ENCODE measurements around the gene ARHGAP6.

DNA sequence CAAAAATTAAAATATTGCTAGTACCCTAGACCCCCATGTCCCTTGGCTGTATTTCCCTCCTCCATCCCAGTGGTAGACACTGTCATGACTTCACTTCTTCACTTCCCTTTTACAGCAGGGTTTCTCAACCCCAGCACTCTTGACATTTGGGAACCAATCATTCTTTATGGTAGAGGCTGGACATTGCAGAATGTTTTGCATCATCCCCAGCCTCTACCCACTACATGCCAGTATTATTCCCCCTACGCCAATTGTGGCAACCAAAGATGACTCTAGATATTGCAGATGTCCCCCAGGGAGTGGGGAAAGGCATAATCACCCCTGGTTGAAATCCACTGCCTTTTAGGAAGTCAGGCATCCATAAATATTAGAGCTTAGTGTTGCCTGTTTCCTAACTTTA lies 233.9 kb downstream of the ARHGAP6 start:
- TF ChIP-seq, protein P1, sequence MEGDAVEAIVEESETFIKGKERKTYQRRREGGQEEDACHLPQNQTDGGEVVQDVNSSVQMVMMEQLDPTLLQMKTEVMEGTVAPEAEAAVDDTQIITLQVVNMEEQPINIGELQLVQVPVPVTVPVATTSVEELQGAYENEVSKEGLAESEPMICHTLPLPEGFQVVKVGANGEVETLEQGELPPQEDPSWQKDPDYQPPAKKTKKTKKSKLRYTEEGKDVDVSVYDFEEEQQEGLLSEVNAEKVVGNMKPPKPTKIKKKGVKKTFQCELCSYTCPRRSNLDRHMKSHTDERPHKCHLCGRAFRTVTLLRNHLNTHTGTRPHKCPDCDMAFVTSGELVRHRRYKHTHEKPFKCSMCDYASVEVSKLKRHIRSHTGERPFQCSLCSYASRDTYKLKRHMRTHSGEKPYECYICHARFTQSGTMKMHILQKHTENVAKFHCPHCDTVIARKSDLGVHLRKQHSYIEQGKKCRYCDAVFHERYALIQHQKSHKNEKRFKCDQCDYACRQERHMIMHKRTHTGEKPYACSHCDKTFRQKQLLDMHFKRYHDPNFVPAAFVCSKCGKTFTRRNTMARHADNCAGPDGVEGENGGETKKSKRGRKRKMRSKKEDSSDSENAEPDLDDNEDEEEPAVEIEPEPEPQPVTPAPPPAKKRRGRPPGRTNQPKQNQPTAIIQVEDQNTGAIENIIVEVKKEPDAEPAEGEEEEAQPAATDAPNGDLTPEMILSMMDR (IDR thresholded peaks at IDR 0.05) = no peak
- TF ChIP-seq POLR2A (IDR thresholded peaks at IDR 0.05) = no peak
- TF ChIP-seq EP300 (IDR thresholded peaks at IDR 0.05) = no peak

Measured in upper lobe of left lung (tissue), 4 donors.